GM15510 (cell line): Measurements from ENCODE around the gene LRCOL1.

Experiments
- POLR2A ChIP-seq: IDR thresholded peaks from 3 replicates; pipeline ENCODE4 v1.6.1; 2011; ENCODE audit warnings: borderline replicate concordance; ENCODE audit not compliant: insufficient read length; ENCODE audit errors: extremely low read depth

The LRCOL1 gene

DNA sequence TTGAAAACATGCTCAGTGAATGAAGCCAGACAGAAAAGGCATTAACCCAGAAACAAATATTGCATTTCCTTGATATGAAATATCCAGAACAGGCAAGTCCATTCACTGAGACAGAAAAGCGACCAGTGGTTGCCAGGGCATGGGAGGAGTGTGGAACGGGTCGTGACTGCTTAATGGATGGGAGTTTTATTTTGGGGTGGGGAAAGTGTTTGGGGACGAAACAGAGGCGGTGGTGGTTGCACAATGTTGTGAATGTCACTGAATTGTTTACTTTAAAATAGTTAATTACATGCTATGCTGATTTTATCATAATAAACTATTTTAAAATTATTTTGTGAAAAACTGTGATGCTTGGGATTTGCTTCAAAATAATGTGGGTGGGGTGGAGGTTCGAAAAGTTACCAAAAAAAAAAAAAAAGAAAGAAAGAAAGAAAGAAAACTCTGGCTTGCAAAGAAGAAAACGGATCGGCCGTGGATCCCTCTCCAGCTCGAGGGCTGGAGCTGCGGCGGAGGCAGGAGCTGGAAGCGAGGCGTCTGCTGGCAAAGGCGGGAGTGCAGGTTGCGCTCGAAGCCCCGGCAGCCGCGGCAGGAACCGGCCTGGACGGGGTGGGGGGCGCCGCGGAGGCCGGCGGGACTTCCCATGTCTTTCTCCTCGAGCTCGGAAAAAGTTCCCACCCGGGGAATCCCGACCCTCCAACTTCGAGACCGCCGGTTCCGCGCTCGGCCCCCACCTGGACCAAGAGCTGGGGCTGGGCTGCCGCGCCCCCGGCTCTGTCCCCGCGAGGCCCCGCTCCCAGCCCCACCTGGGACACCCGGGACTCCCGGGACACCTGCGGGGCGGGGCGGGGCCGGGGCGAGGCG, 7.7 kb upstream of the LRCOL1 start:
- no peak for TF ChIP-seq POLR2A

DNA sequence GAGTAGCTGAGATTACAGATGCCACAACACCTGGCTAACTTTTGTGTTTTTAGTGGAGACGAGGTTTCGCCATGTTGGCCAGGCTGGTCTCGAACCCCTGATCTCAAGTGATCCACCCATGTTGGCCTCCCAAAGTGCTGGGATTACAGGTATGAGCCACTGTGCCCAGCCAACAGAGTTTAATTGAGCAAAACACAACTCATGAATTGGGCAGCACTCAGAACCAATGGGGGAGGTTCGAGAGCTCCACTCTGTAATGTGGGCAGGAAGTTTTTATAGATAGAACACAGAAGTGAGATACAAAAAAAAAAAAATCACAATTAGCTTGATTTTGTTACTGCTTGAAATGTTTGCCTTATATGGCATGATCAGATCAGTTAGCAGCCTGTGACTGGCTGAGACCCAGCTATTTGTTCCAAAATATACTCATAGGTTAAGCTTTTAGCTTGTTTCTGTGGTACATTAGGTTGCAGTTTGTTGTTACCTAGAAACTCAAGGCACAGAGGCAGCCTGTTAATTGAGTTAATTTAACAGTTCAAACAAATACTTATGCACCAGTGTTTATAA, 6.8 kb upstream of the LRCOL1 start:
- no peak for TF ChIP-seq POLR2A

GRCh38 chr12:132615579-132616038, 5.2 kb upstream of the LRCOL1 start:
- TF ChIP-seq POLR2A: no peak

- TF ChIP-seq POLR2A: no peak
These were observed 4.6 kb upstream of the LRCOL1 start for GRCh38 chr12:132614861-132615578.

- TF ChIP-seq POLR2A: no peak
These were observed 3.6 kb upstream of the LRCOL1 start for GRCh38 chr12:132614029-132614428.

GRCh38 chr12:132611620-132612019, 1.2 kb upstream of the LRCOL1 start:
- no peak for TF ChIP-seq POLR2A

DNA sequence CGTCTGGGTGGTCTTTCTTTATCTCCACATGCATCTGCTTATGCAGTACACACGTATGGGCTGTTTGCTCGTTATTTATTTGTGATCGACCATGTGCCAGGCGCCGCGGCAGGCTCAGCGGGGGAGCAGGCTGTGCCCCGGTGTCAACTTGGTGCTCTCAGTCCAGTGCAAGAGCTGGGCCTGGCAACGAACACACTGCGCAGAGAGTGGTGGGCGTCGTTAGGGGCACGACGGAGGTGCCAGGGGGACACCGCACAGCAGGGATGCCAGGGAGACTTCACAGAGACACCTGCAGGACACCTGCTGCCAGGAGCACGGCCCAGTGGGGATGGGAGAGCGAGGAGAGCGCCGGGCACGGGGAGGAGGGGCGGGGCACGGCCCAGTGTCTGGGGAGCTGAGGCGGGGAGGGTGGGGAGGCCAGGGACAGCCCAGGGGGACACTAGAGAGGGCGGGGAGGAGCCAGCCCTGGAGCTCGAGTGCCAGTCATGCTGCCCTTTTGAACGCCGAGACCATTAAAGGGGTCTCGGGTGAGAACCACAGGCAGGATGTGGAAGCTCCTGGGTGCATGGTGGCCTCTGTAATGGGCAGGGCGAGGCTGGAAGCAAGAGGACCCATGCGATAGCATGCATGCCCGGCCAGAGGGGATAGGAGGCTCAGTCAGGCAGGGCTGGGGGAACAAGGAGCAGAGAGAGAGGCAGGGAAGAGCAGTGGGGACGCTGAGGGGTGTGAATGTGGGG, 652 bp upstream of the LRCOL1 start:
- no peak for TF ChIP-seq POLR2A

GRCh38 chr12:132608231-132609171, 1.9 kb downstream of the LRCOL1 start:
- TF ChIP-seq POLR2A: no peak

GRCh38 chr12:132606927-132607326, 3.5 kb downstream of the LRCOL1 start:
- TF ChIP-seq POLR2A: no peak

DNA sequence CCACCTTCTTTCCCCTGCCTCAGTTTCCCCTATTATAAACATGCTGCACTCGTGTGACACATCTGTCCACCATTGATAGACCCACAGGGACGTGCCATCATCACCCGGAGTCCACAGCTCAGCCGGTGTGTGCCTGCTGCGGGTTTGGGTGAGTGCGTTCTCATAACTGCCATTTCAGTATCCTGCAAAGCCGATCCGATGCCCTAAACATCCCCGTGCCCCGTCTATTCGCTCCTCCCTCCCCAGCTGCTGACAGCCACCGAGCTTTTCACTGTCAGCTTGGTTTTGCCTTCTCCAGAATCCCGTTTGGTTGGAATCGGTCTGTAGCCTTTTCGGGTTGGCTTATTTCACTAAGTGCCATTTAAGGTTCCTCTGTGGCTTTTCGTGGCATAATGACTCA, 3.9 kb downstream of the LRCOL1 start:
- TF ChIP-seq POLR2A: no peak

- no peak for TF ChIP-seq POLR2A
These were observed 4.5 kb downstream of the LRCOL1 start for GRCh38 chr12:132605892-132606291.

GRCh38 chr12:132604668-132605441, 5.5 kb downstream of the LRCOL1 start:
- TF ChIP-seq POLR2A: no peak

GRCh38 chr12:132604151-132604618, 6.2 kb downstream of the LRCOL1 start:
- no peak for TF ChIP-seq POLR2A
